Measurements from ENCODE around the gene KDELR1. TPM values are rescaled to one million over a fixed set of nuclear protein-coding genes. Genes with fewer than 3 reads are reported as not detected.

Gene KDELR1
- total and polyA plus RNA-seq, 8 donors: 159 to 187 (median 165) TPM

DNA sequence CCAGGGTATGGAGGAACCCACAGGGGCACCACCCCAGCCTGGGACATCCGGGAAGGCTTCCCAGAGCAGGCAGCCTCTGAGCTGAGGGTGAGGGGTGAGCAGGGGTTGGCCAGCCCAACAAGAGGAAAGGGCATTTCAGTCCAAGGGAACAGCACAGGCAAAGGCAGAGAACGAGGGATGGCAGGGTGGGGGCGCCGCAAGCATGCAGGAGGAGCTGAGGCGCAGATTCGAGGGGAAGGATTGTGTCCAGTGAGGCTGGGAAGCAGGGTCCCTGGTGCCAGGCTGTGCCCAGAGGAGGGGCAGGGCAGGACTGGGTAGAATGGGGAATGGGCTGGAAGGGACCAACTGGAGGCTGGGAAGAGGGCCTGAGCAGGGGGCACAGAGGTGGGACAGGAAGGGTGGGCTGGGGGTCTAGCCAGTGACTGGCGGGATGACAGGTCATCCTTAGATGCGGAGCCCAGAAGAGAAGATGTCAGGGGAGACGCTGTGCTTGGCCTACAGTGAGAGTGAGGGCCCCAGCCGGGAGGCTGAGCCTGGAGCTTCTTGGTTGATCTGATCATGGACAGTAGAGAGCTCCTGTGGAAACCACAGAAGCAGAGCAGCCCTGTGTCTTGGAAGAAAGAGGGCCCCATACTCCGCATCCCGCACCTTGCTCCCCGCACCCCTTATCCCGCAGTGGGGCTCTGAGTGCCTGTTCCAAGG, 52.4 kb downstream of the KDELR1 start:
- no peak overlapping the region for H3K27ac ChIP-seq
- H3K4me1 ChIP-seq: peaks cover 0 to 16% of the 10 kb centered on the region in 2 donors
- peaks cover 0 to 5% of the 10 kb centered on the region in 2 donors for H3K36me3 ChIP-seq
- no peak overlapping the region for H3K4me3 ChIP-seq
- ATAC-seq (no peak), DNase-seq (peak in 1 of 4 donors; percentile 45)
- TF ChIP-seq, protein P1, sequence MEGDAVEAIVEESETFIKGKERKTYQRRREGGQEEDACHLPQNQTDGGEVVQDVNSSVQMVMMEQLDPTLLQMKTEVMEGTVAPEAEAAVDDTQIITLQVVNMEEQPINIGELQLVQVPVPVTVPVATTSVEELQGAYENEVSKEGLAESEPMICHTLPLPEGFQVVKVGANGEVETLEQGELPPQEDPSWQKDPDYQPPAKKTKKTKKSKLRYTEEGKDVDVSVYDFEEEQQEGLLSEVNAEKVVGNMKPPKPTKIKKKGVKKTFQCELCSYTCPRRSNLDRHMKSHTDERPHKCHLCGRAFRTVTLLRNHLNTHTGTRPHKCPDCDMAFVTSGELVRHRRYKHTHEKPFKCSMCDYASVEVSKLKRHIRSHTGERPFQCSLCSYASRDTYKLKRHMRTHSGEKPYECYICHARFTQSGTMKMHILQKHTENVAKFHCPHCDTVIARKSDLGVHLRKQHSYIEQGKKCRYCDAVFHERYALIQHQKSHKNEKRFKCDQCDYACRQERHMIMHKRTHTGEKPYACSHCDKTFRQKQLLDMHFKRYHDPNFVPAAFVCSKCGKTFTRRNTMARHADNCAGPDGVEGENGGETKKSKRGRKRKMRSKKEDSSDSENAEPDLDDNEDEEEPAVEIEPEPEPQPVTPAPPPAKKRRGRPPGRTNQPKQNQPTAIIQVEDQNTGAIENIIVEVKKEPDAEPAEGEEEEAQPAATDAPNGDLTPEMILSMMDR (IDR thresholded peaks at IDR 0.05): no peak
- H3K9me3 ChIP-seq: no peaks in the 10 kb centered on the region
- intact Hi-C loops (cut with DNase I): no loop called here
- no peaks in the 10 kb centered on the region for H3K27me3 ChIP-seq

DNA sequence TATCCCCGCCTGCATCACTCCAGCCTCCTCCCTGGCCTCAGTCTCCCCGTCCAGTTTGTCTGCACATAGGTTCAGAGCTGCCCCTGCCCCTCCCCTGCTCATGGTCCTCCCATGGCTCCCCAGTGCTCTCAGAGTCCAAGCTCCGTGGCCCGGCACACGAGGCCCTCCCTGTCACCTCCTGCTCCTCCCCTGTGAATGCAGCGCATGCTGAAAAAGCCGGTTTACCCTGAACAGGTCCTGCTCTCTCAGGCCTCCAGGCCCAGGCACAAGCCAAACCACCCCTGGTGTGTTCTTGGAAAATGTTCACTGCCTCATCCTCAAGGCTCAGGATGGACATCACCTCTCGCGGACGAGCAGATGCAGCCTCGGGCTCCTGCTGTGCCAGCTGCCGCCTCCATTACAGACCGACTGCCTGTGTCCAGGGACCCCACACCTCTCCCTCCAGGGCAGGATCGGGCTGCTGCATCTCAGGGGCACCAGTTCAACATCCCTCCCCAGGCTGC, 53.0 kb downstream of the KDELR1 start:
- TF ChIP-seq, protein P1 (IDR thresholded peaks at IDR 0.05): no peak
- Histone ChIP-seq H3K27ac (no peak overlapping the region), H3K27me3 (no peaks in the 10 kb centered on the region), H3K9me3 (no peaks in the 10 kb centered on the region), H3K4me1 (peaks cover 4 to 23% of the 10 kb centered on the region in 2 donors), H3K4me3 (no peak overlapping the region), H3K36me3 (peaks cover 0 to 5% of the 10 kb centered on the region in 2 donors)
- intact Hi-C loops (cut with DNase I): no loop called here
- DNase-seq: peak in 1 of 4 donors; percentile 53
- no peak for ATAC-seq

DNA sequence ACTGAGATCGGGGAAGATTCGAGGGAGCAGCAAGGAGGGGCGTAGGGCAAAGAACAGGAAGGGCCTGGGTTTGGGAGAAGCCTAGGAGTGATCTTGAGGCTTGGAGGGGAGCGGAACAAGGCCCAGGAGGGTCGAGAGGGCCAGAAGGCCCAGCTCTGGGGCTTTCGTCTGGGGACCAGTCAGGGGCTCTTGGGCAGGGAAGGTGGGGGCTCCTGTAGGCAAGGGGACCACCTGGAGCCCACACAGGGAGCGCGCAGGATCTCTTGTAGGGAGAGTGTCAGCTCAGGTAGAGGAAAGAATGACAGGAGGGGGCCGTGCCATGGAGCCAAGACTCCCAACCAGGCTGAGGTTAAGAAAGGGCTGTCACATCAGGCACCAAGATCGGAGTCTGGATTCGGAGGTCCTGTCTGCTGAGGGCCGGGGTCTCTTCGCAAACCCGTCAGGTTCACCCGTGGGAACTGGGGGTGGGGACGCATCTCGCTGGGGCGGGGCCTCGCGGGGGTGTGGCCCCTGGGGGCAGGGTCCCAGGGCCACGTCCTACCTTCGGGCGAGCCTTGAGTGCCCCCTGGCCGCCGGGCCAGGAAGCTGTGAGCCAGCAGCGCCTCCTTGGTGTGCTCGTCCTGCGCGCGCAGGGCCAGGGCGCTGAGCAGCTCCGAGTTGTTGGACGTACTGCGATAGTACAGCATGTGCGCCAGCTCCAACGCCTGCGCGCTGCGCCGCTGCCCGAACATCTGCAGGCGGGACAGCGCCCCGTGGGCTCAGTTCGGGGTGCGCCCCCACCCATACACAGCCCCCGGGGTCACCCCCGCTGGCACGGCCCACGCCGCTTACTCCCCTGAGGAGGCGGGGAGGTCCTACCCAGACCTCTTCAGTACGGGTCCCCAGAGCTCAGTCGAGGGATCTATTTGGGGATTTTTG, 57.6 kb downstream of the KDELR1 start:
- Histone ChIP-seq H3K4me1 (peaks cover 12 to 61% of the 10 kb centered on the region in 2 donors), H3K27me3 (no peaks in the 10 kb centered on the region), H3K36me3 (peaks cover 0 to 27% of the 10 kb centered on the region in 2 donors), H3K4me3 (peak overlapping the region; percentile 18 to 45), H3K27ac (peak overlapping the region; percentile 88 to 92), H3K9me3 (no peaks in the 10 kb centered on the region)
- TF ChIP-seq, protein P1 (IDR thresholded peaks at IDR 0.05): peak; percentile 79 to 95
- ATAC-seq (peak; percentile 88), DNase-seq (peak; percentile 79 to 99 (median 94))
- intact Hi-C loops (cut with DNase I): no loop called here

DNA sequence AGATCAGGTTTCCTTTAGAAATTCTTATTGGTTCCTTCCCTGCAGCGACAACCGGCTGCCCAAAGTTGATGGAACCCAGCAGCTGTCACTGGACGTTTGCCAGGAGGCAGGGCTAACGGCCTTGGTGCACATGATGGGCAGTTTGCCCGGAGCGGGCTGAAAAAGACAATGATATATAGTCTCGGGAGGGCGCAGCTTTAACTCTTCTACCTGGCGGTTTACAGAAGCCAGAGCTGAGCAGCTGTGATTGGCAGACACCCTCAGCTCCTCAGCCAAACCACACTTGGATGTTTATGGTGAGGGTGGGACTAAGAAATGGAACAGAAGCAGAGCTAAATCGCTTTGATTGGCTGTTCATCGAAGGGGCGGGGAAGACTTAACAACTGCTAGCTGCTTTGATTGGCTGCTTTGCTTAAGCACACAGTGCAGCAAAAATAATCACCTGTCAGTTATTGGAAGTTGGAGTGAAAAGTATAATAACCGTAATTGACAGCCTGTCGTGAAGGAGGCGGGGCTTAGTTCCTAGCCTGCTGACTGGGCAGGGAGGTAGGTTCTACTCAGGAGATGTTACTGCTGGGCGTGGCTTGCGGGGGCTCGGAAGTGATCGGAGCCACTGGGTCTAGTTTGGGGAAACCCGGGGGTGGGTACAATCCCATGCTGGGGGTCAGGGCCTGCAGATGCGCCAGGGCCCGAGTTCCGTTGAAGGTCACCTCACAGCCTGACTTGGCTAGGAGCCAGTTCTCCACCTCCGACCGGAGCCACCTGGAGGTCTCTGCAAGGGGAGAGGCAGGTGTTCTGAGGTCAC, 58.5 kb downstream of the KDELR1 start:
- peak overlapping the region; percentile 18 to 45 for H3K4me3 ChIP-seq
- peak overlapping the region; percentile 88 to 92 for H3K27ac ChIP-seq
- H3K9me3 ChIP-seq: no peaks in the 10 kb centered on the region
- H3K4me1 ChIP-seq: peaks cover 12 to 69% of the 10 kb centered on the region in 2 donors
- DNase-seq (peak; percentile 93 to 96 (median 93)), ATAC-seq (peak; percentile 81)
- TF ChIP-seq, protein P1 (IDR thresholded peaks at IDR 0.05): no peak
- no peaks in the 10 kb centered on the region for H3K27me3 ChIP-seq
- intact Hi-C loops (cut with DNase I): no loop called here
- peaks cover 0 to 36% of the 10 kb centered on the region in 2 donors for H3K36me3 ChIP-seq

Other genes starting within 250 kb of the KDELR1 start
- 10 to 100 TPM; 26.7 to 27.4 TPM for gene LIG1, start 221.2 kb downstream of the KDELR1 start, total RNA-seq
- gene LIG1, start 221.2 kb downstream of the KDELR1 start, polyA plus RNA-seq (ENCODE audit: insufficient read length in 6 of 6): 10 to 100 TPM; 55.3 to 72.1 (median 65.9) TPM
- 1 to 10 TPM; 6.5 to 6.6 TPM for gene ZSWIM9, start 220.9 kb downstream of the KDELR1 start, total RNA-seq
- gene ZSWIM9, start 220.9 kb downstream of the KDELR1 start, polyA plus RNA-seq (ENCODE audit: insufficient read length in 6 of 6): 10 to 100 TPM in 3 of 6 donors, 1 to 10 TPM in 3; 9.4 to 11.4 (median 10.3) TPM
- 10 to 100 TPM; 51.3 to 92.3 TPM for gene CARD8, start 135.6 kb downstream of the KDELR1 start, total RNA-seq
- gene CARD8, start 135.6 kb downstream of the KDELR1 start, polyA plus RNA-seq (ENCODE audit: insufficient read length in 6 of 6): 10 to 100 TPM; 70.3 to 92.3 (median 83.0) TPM
- 1 to 10 TPM; 1.3 to 1.9 TPM for gene ZNF114, start 121.5 kb downstream of the KDELR1 start, total RNA-seq
- gene ZNF114, start 121.5 kb downstream of the KDELR1 start, polyA plus RNA-seq (ENCODE audit: insufficient read length in 6 of 6): 1 to 10 TPM; 8.0 to 9.2 (median 8.2) TPM
- gene EMP3, start 66.0 kb downstream of the KDELR1 start, total RNA-seq: 100 to 1,000 TPM; 127 to 320 TPM
- 100 to 1,000 TPM; 102 to 121 (median 107) TPM for gene EMP3, start 66.0 kb downstream of the KDELR1 start, polyA plus RNA-seq (ENCODE audit: insufficient read length in 6 of 6)
- gene TMEM143, start 27.6 kb downstream of the KDELR1 start, total RNA-seq: 10 to 100 TPM in 1 of 2 donors, 1 to 10 TPM in 1; 9.8 to 10.6 TPM
- 10 to 100 TPM in 1 of 6 donors, 1 to 10 TPM in 5; 7.5 to 10.1 (median 8.9) TPM for gene TMEM143, start 27.6 kb downstream of the KDELR1 start, polyA plus RNA-seq (ENCODE audit: insufficient read length in 6 of 6)
- not detected for gene SYNGR4, start 27.2 kb downstream of the KDELR1 start, total RNA-seq
- gene SYNGR4, start 27.2 kb downstream of the KDELR1 start, polyA plus RNA-seq (ENCODE audit: insufficient read length in 6 of 6): under 1 TPM in 2 of 6 donors, not detected in 4; 0.14 to 0.65 TPM
- 1 to 10 TPM in 1 of 2 donors, under 1 TPM in 1; 0.94 to 1.3 TPM for gene GRIN2D, start 2.1 kb upstream of the KDELR1 start, total RNA-seq
- under 1 TPM; 0.25 to 0.51 (median 0.30) TPM for gene GRIN2D, start 2.1 kb upstream of the KDELR1 start, polyA plus RNA-seq (ENCODE audit: insufficient read length in 6 of 6)
- 10 to 100 TPM; 21.5 to 33.8 TPM for gene GRWD1, start 54.4 kb upstream of the KDELR1 start, total RNA-seq
- 10 to 100 TPM; 18.4 to 29.0 (median 24.4) TPM for gene GRWD1, start 54.4 kb upstream of the KDELR1 start, polyA plus RNA-seq (ENCODE audit: insufficient read length in 6 of 6)
- gene KCNJ14, start 64.0 kb upstream of the KDELR1 start, total RNA-seq: under 1 TPM; 0.52 to 0.61 TPM
- gene KCNJ14, start 64.0 kb upstream of the KDELR1 start, polyA plus RNA-seq (ENCODE audit: insufficient read length in 6 of 6): 1 to 10 TPM in 5 of 6 donors, under 1 TPM in 1; 0.94 to 1.3 (median 1.2) TPM
- gene CYTH2, start 77.8 kb upstream of the KDELR1 start, total RNA-seq: 10 to 100 TPM; 49.8 to 65.9 TPM
- 100 to 1,000 TPM in 2 of 6 donors, 10 to 100 TPM in 4; 86.5 to 108 (median 91.5) TPM for gene CYTH2, start 77.8 kb upstream of the KDELR1 start, polyA plus RNA-seq (ENCODE audit: insufficient read length in 6 of 6)
- 1 to 10 TPM; 4.4 to 9.5 TPM for gene LMTK3, start 120.3 kb upstream of the KDELR1 start, total RNA-seq
- 1 to 10 TPM; 1.7 to 3.5 (median 2.6) TPM for gene LMTK3, start 120.3 kb upstream of the KDELR1 start, polyA plus RNA-seq (ENCODE audit: insufficient read length in 6 of 6)
- gene SULT2B1, start 160.6 kb upstream of the KDELR1 start, total RNA-seq: 1 to 10 TPM; 2.8 to 6.3 TPM
- 1 to 10 TPM; 2.1 to 3.8 (median 2.9) TPM for gene SULT2B1, start 160.6 kb upstream of the KDELR1 start, polyA plus RNA-seq (ENCODE audit: insufficient read length in 6 of 6)
- gene SPACA4, start 215.2 kb upstream of the KDELR1 start, total RNA-seq: not detected
- under 1 TPM; 0.17 to 0.78 (median 0.26) TPM for gene SPACA4, start 215.2 kb upstream of the KDELR1 start, polyA plus RNA-seq (ENCODE audit: insufficient read length in 6 of 6)
- 10 to 100 TPM; 15.5 to 50.0 TPM for gene FAM83E, start 223.5 kb upstream of the KDELR1 start, total RNA-seq
- 10 to 100 TPM in 2 of 6 donors, 1 to 10 TPM in 4; 4.7 to 12.3 (median 5.8) TPM for gene FAM83E, start 223.5 kb upstream of the KDELR1 start, polyA plus RNA-seq (ENCODE audit: insufficient read length in 6 of 6)
- 1,000 to 10,000 TPM; 1,028 to 1,088 TPM for gene RPL18, start 227.6 kb upstream of the KDELR1 start, total RNA-seq
- gene RPL18, start 227.6 kb upstream of the KDELR1 start, polyA plus RNA-seq (ENCODE audit: insufficient read length in 6 of 6): 1,000 to 10,000 TPM; 1,451 to 1,744 (median 1,588) TPM
- gene SPHK2, start 228.0 kb upstream of the KDELR1 start, total RNA-seq: 10 to 100 TPM; 21.3 to 27.5 TPM
- 10 to 100 TPM; 10.2 to 17.1 (median 14.1) TPM for gene SPHK2, start 228.0 kb upstream of the KDELR1 start, polyA plus RNA-seq (ENCODE audit: insufficient read length in 6 of 6)
- 10 to 100 TPM in 1 of 2 donors, 1 to 10 TPM in 1; 8.9 to 10.5 TPM for gene DBP, start 245.8 kb upstream of the KDELR1 start, total RNA-seq
- gene DBP, start 245.8 kb upstream of the KDELR1 start, polyA plus RNA-seq (ENCODE audit: insufficient read length in 6 of 6): 10 to 100 TPM in 2 of 6 donors, 1 to 10 TPM in 4; 6.4 to 11.1 (median 9.5) TPM